GM21528 (cell line): ENCODE results near the gene BTBD16.

Source experiments
- ATAC-seq: cut with Tn5 transposase; IDR thresholded peaks from one replicate; pipeline ENCODE4 v1.9.1; 2021; ENCODE audit warnings: mild to moderate bottlenecking, moderate library complexity; ENCODE audit not compliant: unreplicated experiment, low FRiP score

Gene BTBD16

DNA sequence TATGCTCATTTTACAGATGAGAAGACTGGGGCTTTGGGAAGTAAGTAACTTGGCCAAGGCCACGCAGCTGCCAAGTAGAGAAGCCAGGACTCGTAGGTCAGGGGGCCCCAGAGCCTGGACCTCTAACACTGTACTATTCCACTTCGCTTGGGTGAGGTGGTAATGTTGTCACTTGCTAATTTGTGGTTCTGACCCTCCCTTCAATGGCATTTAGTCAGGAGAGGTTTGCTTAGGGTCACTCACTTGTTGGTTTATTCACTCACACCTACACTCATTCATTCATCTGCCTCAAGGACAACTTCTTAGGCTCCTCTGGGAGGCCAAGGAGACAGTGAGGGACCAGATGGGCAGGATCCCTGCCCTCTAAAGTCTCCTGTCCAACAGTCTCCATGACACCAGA is 21.3 kb downstream of the BTBD16 start:
- no peak for ATAC-seq

DNA sequence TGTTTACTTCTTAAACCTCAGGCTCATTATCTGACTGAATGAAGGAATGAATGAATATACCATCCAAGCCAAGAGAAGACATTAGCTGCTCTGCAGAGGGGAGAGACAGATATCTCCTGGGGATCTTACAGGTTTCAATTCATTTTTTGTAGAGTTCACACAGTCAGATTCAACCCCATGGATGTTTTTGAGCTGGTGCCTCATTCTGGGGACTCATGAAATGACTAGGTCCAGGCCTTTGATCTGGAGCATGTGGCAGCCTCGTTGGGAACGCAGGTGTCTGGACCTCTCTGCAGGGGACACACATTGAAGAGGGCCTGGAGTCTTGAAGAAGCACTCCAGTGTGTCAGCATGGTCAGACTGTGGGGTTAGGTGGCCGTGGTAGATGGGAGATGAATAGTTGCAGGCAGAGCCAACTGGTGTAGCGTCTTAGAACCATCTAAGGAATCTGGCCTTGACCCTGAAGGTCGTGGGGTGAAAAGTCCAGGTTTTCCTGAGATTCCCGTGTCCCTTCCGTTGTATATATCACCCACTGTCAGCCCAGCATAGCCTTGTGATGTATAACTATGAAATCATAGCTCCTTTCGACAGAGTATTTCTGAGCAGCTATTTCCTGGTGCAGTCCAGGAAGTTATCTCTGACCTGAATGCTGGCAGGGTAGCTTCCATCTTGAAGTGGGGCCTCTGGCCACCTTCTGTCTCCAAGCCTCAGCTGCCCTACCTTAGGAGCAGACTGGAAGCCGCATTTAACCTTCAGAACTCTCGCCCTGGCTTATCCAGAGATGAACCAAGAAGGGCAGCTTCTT is 22.3 kb downstream of the BTBD16 start:
- no peak for ATAC-seq

DNA sequence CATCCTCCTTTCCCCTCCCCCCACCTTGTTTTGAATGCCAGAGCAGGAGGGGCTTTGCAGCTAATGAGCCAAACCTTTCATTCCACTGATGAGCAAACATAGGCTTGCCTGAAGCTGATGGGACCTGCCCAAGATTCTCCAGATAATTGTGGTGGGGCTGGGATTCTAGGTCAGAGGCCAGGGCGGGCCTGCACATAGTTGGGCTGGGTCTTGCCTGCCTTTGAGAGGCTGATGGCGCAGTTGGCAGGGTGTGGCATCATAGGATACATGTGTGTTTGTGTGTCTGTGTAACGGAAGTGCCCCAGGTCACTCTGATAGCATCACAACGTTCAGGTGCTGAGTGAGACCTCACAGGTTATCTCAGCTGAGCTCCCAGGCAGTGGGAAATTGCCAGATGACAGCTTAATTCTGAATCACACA is 22.9 kb downstream of the BTBD16 start:
- no peak for ATAC-seq

DNA sequence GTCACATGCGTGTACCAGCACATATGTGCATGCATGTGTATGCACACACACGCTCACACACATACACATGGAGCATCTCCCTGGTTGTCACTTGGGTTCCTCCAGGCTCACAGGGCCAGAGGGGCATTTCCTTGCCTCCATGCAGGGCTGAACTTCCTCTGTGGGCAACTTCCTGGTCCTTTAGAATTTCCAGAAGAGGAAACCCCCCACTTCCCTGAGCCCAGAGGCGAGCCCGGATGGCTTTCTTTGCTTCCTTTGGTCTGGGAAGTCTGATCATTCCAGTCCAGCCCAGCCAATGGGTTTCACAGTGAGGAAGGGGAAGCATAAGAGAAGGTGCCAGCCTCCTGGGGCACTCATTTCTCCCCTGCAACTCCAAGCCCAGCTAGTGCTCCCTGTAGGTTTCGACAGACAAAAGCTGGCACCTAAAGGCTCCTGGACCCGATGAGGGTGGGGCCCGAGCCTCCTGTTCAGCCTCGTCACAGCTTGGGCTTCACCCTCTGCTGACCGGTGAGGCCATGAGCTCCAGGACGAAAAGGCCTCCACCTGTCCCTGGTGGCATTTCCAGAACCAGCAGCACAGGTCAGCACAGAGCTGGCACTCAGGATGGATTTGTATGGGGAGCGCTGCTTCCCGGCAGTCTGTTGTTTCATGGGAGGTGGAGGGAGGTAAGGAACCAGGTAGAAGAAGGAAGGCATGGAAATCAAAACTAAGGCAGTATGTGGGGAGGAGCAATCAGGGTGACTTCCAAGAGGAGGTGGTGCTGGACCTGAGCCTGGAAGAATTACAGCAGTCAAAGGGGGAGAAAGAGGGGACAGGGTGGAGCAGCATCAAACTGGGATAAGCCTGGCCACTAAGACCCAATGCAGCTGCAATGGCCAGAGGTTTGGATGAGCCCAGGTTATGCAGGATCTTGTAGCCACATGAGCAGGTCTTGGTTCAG is 23.7 kb downstream of the BTBD16 start:
- no peak for ATAC-seq

DNA sequence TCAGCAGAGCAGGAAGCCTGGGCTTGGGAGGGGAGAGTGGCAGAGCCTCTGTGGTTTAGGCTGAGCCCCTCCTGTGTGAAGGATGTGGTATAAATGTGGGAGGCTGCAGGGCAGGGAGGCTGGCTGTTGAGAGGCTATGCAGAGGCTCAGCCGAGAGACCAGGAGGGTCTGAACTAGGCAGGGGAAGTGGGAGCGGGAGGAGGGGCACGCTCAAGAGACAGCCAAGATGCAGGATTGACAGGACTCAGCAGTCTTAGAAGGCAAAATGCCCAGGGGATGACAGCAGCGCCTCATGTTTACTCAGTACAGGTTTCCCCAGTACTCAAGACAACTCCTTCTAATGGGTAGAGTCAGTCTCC is 24.3 kb downstream of the BTBD16 start:
- no peak for ATAC-seq

DNA sequence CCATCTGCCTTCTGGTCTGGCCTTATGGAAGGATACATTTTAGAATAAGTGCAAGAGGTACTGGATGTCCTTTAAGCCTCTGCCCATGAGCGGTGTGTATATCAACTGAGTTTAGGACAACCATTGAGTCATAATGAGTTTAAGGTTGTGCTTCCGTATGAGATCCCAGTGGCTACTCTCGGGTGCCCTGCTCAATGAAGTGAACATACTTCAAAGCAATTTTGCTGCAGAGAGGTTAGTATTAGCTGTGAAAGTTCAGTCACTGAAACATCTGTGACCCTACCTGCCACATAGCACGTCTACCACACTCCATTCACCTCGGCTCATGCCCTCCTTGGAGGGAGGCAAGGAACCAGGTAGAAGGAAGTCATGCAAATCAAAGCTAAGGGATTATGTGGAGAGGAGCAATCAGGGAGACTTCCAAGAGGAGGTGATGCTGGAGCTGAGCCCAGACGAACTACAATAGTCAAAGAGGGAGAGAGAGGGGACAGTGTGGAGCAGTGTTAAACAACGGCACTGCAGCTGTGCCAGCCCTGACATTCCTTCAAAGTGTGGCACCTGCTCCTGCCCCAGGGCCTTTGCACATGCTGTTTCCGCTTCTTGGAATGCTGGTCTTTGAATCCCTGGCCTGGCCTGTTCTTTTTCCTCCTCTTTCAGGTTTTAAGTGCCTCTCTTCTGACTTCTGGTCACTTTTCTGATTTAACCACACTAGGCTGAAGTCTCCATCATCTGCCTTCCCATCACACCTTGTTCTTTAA is 25.4 kb downstream of the BTBD16 start:
- ATAC-seq, result no peak

DNA sequence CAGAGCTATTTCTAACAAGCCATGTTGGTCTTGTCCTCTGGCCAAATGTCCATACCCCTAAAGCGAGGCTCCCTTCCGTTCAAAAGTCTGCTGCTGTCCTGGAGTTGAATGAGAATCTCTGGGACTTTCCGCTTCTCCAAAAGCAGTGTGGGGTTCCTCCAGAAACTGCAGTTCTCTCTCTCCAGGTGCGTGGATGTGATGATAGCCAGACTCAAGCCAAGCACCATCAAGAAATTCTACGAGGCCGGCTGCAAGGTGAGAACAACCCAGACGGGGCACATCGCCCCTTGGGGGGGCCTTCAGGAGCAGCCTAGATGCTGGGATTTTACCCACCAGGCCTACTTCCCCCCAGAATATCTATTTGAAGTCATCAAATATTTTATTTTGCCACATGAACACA is 26.5 kb downstream of the BTBD16 start:
- ATAC-seq, result no peak

DNA sequence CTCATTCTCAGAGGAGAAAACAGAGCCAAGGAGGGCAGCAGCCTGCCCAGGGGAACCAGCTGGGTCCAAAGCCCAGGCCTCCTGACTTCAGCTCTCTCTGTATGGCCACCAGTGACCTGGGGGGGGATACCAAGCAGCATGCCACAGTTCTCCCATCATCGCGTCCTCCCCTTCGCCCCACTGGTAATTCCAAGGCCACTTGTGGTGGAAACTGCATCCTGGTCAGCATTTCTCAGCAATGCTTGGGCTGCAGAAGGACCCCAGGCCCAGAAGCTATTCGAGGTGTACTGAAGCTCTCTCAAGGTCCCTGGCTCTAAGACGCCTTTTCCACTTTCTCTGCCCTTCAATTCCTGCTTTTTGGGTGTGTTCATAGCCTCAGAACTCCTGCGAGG is 27.1 kb downstream of the BTBD16 start:
- ATAC-seq, result no peak

DNA sequence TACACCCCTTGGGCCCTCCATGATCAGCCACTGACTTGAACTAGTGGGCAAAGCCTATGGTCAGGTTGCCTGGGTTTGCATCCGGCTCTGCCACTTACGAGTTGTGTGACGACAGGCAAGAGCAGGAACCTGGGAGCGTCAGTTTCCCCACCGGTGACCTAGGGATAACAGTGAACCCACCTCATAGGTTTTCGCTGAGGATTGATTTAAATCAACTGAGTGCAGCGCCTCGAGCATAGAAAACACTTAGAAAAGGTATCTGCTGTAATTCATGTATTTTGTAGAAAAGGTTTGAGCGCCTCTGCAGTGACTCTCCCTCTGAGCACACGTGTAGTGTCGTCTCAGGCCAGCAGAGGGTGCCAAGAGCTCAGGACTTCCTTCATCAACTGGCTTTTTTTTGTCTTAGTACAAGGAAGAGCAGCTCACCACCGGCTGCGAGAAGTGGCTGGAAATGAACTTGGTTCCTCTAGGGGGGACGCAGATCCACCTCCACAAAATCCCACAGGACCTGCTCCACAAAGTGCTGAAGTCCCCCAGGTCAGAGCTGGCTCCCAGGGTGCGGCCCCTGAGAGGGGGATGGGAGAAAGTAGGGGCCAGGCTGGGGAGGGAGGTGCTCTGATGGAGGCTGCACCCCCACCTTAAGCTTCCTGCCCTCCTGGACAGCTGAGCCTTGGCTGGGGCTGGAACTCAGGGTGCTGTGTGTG is 27.7 kb downstream of the BTBD16 start:
- ATAC-seq, result no peak

DNA sequence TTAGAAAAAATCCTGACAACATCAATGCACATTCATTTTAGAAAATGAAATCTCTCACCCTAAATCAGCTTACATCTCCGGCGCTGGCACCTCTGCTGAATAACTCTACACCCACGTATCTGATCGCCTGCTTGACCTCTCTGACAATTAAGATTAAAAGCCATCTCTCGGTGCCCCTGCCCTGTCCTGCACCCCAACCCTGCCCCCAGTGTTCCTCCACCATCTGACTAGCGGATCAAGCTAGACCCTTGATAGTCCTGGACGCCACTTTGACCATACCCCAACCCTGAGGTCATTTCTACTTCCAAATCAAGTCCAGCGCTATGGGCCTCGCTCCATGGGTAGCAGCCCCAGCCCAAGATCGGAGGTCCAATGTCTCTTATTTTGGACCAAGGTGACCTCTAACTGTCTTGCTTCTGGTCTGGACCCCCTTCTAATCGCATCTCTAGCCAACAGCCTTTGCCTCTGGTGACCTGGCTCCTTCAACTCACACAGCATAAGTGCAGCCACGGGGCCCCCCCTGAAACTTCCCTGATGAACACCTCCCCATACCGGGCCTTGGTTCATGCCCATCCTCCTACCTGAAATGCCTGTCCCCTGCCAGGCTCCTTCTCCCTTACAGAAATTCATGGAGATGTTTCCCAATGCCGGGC is 28.5 kb downstream of the BTBD16 start:
- no peak for ATAC-seq

DNA sequence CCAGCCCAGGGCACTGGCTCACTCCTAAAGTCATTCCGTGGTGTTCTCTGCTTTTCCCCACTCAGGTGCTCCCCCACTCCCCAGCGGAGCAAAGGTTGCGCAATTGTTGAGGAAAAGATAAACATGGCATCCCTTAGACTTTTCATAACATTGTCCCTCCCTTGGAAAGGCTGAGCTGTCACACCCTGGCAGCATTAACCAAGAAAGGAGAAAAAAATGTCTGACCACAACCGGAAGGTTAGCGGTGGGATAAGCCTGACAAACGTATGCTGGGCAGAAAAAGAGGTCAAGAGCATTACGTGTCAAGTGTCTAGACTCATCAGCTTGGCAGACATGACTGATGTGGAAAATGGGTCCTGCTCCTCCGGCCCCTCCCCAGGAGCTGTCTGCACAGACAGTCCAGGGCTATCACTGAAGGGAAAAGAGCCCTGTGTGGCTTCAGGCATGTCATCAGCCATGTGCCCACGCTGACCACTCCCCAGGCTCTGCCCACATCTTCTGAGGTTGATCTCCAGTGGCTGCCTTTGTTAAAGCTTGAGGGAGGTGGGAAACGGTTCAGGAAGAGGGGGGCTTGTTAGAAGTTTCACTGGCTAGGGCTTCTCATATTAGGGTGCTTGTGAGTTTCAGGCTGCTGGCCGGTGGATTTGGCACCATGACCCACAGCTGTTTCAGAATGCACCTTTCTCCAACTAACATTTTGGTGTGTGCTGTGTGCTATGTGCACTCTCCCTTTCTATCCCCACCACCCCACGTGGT is 30.1 kb downstream of the BTBD16 start:
- ATAC-seq, result no peak

DNA sequence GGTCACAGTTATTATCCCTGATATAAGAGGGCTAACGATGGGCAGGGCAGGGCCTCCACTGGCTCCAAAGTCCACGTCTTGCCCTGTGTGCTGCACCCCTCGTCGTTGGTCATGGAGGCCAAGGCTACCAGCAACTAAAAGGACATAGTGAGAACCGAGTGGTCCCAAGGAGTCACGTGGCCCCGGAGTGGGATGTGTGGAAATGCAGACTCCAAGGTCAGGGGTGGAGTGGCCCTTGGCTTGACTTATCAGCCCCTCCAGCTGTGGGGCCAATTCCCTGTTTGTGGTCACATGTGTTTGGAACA is 30.7 kb downstream of the BTBD16 start:
- no peak for ATAC-seq

DNA sequence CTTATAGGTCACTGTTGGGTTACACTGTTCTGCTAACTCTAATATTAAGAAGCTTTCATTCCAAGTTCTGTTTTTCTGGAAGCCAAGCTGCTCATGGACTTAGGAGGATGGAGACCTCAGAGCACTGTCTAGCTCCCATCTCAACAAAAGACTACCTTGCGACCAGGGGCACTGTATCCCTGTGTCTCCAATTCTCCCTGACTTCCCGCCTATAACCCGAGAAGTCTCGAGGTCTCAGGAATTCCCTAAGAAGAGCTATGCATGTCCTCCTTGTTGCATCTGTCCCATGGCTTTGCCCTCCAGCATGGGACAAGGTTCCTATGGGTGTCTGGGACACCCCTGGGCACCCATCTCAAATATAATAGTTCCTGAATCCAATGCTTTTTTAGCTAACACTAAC is 31.2 kb downstream of the BTBD16 start:
- ATAC-seq, result no peak

DNA sequence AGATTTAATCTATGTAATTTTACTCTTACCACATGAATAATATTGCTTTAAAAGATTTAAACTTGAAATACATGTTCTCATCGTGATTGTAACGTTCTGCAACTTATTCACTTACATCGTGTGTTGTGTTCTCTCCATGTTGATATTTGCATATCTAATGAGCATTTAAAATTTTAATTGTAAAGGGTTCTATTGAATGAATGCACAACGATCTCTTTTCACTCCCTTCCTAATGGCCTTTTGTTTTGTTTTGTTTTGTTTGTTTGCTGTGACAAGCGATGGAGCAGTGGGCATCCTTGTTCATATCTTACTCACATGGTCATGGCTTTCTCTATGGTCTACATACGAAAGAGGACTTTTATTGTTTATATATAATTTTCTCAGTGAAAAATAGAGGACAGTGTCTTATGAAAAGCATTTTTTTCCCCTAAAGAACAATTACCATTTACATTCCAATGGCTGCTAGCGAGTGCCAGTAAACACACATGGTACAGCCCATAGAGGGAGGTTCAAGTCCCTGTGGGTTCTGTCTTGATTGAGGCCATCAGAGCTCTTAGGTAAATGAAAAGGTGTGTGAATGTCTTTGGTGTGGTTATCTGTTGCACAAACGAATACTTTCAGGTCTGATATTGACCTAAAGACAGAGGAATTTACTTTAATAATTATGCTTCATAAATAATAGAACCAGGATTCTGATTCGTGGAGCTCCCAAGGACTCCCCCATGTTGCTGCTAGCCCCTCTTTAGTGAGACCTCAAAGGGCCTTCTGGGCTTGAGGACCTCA is 32.4 kb downstream of the BTBD16 start:
- no peak for ATAC-seq

DNA sequence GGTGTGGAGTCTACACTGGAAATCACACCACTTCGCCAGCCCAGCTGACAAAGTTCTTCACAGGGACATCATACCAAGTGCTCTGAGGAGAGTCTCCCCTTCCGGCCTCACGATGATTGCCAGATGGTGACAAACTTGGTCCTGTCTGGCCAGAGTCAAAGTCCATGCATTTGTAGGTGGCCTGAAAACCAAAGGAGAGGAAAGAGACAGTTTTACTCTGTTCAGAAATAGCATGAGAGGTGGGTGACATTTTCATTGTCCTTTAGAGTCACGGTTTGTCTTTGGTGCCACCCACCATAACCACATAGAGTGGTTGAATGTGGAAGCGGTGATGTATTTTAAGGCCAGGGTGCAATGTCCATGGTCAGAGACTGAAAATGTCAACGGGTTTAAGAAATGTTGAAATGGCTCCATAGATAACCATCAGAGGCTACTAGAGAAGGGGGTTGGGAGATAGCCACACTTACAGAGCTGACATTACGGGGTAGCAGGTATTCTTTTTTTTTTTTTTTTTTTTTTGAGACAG is 33.0 kb downstream of the BTBD16 start:
- no peak for ATAC-seq

DNA sequence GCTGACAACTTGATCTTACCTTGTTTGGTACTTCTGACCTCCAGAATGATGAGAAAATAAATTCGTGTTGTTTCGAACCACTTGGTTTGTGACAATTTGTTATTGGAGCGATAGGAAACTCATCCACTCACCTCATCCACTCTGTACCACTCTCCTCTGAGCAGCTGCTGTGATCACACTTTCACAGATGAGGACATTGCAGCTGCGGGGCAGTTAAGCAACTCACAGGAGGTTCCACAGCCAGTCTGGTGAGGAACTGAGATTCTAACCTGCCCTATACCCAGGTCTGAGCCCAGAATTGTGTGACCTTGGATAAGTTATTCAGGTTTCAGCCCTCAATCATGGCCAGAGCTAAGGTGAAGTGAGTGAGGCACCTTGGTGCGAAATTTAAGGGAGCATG is 35.2 kb downstream of the BTBD16 start:
- ATAC-seq, result no peak

DNA sequence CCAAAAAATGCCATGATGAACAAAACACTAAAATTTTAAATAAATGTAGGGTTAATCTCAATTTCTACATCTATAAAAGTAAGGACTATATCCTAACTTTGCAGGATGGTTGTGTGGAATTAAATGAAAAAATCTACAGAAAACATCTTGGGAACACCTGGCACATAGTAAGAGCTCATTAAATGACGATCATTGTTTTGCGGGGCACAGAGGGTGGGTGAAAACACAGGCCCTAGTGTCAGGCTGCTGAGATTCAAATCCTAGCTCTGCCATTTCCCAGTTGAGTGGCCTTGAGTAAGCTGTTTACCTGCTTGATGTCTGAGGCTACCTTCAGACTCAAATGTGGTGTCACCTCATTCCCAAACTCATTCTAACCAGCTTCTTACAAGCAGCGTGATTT is 35.6 kb downstream of the BTBD16 start:
- no peak for ATAC-seq

DNA sequence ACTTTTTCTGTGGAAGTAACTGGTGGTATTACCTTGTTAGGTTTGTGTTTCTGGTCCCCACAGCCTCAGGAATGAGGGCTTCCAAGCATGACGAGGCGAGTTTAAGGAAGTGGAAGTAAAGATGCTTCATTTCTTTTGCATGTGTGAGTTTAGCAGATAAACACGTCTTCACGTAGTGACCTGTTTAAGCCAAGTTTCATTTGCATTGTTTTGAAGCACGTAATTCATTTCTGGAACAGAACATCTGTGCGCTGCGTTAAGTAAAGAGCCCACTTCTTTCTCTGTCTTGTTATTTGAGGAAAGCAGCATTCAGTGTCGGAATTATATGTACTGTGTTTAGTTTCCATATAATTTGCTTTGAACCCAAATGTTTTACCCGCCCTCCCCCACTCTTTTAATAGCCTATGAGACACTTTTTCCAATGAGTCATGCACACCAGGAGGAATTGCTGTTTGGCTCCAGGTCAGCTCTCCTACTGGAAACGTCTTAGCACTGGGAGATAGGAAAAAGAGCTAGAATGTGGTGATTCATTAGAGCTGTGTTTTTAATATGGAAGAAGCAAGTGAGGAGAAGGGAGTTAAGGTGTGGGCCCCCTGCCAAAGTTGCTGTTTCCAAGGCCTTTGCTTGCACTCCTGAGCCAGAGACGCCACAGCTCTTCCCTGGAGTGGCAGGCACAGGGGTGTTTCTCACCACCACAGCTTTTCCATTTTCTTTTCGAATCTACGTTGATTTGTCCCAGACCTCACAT is 36.7 kb downstream of the BTBD16 start:
- ATAC-seq, result no peak
